ENCODE measurements around the gene LIN28B.
"Not testable (repeated sequence)": the region's sequence is repeated elsewhere in the genome, so short reads cannot be mapped to it uniquely, and the experiment has no call there.

LIN28B gene

GRCh38 chr6:105068407-105068806, 111.5 kb downstream of the LIN28B start:
- peaks cover 44% of the 10 kb centered on the region for H3K4me1 ChIP-seq
- no peaks in the 10 kb centered on the region for H3K9me3 ChIP-seq
- no peak for TF ChIP-seq CTCF (IDR thresholded peaks at IDR 0.05; ENCODE audit: low read depth, low read length)
- H3K4me3 ChIP-seq (ENCODE audit: low read depth, low read length), result no peak overlapping the region
- no peaks in the 10 kb centered on the region for H3K27me3 ChIP-seq
- no peak for DNase-seq
- H3K36me3 ChIP-seq, result no peaks in the 10 kb centered on the region; the same call in 1 of the 2 replicates

- H3K4me3 ChIP-seq (ENCODE audit: low read depth, low read length), result no peak overlapping the region
- H3K36me3 ChIP-seq, result no peaks in the 10 kb centered on the region; the same call in 1 of the 2 replicates
- H3K4me1 ChIP-seq, result peaks cover 42% of the 10 kb centered on the region
Measured at GRCh38 chr6:105069821-105070445, 113.0 kb downstream of the LIN28B start.

GRCh38 chr6:105072798-105073199, 115.9 kb downstream of the LIN28B start:
- Histone ChIP-seq H3K27me3 (no peaks in the 10 kb centered on the region), H3K9me3 (no peaks in the 10 kb centered on the region), H3K4me3 (ENCODE audit: low read depth, low read length) (no peak overlapping the region), H3K4me1 (peaks cover 26% of the 10 kb centered on the region; the same call in 1 of the 2 replicates), H3K36me3 (no peaks in the 10 kb centered on the region)
- TF ChIP-seq CTCF (IDR thresholded peaks at IDR 0.05; ENCODE audit: low read depth, low read length), result no peak
- DNase-seq, result no peak

More at GRCh38 chr6:105069821-105070445, 113.0 kb downstream of the LIN28B start:
- TF ChIP-seq CTCF (IDR thresholded peaks at IDR 0.05; ENCODE audit: low read depth, low read length), result no peak
- no peaks in the 10 kb centered on the region for H3K27me3 ChIP-seq
- DNase-seq, result no peak
- H3K9me3 ChIP-seq, result no peaks in the 10 kb centered on the region

GRCh38 chr6:105075210-105075609, 118.3 kb downstream of the LIN28B start:
- H3K9me3 ChIP-seq, result no peaks in the 10 kb centered on the region
- no peak for TF ChIP-seq CTCF (IDR thresholded peaks at IDR 0.05; ENCODE audit: low read depth, low read length)
- no peak overlapping the region for H3K4me3 ChIP-seq (ENCODE audit: low read depth, low read length)
- no peak for DNase-seq
- no peaks in the 10 kb centered on the region for H3K27me3 ChIP-seq
- H3K36me3 ChIP-seq, result peaks cover 21% of the 10 kb centered on the region
- peaks cover 24% of the 10 kb centered on the region for H3K4me1 ChIP-seq

GRCh38 chr6:105076418-105076817, 119.5 kb downstream of the LIN28B start:
- H3K36me3 ChIP-seq, result peaks cover 31% of the 10 kb centered on the region
- not testable (repeated sequence) for DNase-seq; H3K9me3 ChIP-seq; H3K27me3 ChIP-seq; H3K4me3 ChIP-seq (ENCODE audit: low read depth, low read length)
- peaks cover 26% of the 10 kb centered on the region for H3K4me1 ChIP-seq

- peak; percentile 54 for TF ChIP-seq CTCF (IDR thresholded peaks at IDR 0.05; ENCODE audit: low read depth, low read length)
- Histone ChIP-seq H3K4me3 (ENCODE audit: low read depth, low read length) (no peak overlapping the region), H3K9me3 (no peaks in the 10 kb centered on the region), H3K27me3 (no peaks in the 10 kb centered on the region), H3K4me1 (peaks cover 20% of the 10 kb centered on the region), H3K36me3 (peaks cover 31% of the 10 kb centered on the region)
- DNase-seq, result no peak
Measured at GRCh38 chr6:105077596-105078385, 120.9 kb downstream of the LIN28B start.

Measured in BE2C (cell line).